ENCODE measurements around the gene SYK.
A peak's percentile ranks its signal among the peaks of the same experiment; 100 is the strongest.

The SYK gene

GRCh38 chr9:90851444-90851843 lies 49.8 kb downstream of the SYK start:
- no peak for DNase-seq (ENCODE audit: low read depth)

DNA sequence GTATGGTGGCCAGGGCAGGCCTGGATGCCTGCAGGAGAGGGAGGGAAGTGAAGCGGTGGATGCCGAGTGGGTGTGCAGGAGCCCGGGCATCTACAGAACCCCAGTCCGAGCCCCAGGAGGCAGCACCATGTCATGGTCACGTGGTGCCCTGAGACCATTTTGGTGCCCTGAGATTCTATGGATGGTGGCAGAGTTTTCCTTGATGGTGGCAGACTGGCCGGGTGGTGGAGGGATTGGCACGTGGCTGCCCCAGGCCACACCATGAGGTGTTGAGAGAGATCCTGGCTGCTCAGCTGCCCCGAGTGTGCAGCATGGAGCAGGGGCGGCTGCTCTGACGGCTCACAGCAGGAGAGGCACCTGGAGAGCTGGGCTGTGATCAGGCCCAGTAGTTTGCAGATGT lies 52.3 kb downstream of the SYK start:
- no peak for DNase-seq (ENCODE audit: low read depth)

DNA sequence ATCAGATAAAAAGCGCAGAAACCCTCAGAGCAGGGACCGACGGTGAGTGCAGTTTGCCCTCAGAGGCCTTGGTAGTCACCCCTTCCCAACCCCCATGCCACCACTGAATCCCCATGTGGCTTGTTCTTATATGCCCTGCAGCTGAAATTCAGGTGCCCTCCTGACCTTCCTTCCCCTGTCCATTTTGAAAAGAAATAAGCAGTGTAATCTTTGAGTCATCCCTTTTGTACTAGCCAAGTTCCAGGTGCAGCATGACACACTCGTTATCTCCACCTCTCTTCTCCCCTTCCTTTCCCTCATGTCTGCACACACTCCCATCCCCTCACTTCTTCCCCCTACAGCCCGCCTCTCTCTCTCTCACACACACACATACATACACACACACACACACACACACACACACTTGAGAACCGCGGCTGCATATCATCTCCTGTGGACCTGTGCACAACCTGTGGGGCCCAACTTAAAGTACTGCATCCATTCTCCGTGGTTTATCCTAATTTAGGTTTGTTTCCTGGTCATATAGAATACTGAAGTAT lies 53.1 kb downstream of the SYK start:
- no peak for DNase-seq (ENCODE audit: low read depth)

DNA sequence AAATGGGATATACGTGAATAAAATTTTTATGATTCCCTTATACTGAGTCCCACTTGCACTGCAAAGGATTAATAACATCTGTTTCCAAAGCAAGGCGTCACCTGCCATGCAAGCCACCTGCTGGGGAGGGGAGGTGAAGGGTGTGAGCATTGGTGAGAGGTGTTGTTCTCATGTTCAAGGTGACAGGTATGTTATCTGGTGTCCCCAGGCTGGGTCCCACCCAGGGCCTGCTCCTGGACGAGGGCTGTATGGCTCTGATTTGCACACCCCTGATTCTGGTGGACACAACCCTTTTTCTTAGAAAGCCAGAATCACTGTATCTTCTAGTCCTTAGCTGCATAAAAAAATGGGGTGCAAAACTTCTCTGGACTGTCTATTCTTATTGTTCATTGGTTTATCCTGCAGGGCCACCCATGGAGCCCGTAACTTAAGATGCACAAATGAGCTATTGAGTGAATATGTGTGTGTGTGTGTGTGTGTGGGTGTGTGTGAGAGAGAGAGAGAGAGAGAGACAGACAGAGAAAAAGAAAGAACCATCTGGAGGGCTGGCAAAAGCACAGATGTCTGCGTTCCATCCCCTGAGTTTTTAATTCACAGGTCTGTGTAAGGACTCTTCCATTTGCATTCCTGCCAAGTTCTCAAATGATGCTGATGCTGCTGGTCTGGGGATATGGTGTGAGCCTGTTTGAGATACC lies 53.7 kb downstream of the SYK start:
- no peak for DNase-seq (ENCODE audit: low read depth)

DNA sequence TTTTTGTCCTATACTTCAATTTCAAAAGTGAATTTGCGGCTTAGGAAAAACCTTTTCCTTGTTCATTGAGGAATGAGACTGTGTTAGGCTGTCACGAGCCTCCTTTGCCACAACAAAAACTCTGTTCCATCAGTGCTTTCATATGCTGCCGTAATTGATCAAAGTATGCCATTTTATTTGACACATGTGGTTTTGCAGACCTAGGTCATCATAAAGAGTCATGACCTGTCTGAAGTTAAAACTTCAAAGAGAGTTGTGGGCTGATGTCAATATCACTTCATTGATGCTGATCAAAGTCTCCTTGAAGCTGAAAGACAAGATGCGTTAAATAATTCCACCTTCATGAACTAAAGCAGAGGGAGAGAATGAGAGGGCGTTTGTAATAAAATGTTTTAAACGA lies 55.5 kb downstream of the SYK start:
- DNase-seq (ENCODE audit: low read depth): no peak

DNA sequence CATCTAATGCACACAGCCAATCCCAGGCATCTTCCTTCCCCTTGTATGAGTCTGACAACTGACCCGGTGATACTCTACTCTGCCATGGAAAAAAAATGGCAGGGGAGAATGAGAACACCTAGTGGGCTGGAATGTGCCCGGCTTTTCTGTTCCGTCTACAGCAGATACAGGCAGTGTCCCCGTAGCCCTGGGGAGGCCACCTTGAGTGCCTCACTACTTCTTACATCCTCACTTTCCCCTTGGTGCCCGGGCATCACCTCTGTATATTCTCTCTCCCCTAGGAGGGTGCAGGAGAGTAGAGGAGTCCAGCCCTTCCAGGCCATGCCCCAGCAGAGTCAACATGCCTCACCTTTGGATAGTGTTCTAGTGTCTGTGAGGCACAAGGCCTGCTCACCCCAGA lies 56.2 kb downstream of the SYK start:
- DNase-seq (ENCODE audit: low read depth): no peak

GRCh38 chr9:90858457-90858901 lies 56.9 kb downstream of the SYK start:
- DNase-seq (ENCODE audit: low read depth): no peak

DNA sequence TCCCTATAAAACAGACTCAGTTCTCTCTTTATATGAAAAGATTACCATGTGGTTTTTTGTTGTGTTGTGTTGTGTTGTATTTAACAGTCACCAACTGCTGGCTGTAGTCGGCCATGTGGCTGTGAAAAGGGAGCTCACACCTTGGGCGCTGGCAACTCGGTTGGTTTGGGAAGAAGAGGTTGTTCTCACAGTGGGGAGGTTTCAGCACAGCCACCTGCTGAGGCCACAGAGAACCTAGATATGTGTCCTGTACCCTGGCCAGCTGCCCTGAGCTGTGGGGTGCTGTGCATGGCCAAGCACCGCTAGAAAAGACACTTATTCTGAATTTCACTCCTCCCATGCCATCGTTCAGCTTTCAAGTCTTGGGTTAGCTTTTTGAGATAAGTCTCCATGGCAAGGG lies 58.8 kb downstream of the SYK start:
- DNase-seq (ENCODE audit: low read depth): no peak

GRCh38 chr9:90860826-90861225 lies 59.2 kb downstream of the SYK start:
- no peak for DNase-seq (ENCODE audit: low read depth)

DNA sequence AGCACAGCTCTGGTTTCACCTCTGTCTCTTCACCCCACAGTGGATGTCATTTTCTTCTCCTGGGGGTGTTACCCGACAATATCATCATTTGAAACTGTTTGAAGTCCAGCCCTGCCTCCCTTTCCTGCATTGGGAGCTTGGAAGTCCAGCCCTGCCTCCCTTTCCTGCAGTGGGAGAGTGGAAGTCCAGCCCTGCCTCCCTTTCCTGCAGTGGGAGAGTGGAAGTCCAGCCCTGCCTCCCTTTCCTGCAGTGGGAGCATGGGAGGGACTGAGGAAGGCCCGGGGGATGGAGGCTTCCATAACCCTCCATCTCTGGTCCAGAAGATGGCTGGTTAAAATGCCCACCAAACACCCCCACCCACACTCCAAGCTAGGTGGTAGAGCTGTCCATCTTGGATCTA lies 59.8 kb downstream of the SYK start:
- DNase-seq (ENCODE audit: low read depth): no peak

DNA sequence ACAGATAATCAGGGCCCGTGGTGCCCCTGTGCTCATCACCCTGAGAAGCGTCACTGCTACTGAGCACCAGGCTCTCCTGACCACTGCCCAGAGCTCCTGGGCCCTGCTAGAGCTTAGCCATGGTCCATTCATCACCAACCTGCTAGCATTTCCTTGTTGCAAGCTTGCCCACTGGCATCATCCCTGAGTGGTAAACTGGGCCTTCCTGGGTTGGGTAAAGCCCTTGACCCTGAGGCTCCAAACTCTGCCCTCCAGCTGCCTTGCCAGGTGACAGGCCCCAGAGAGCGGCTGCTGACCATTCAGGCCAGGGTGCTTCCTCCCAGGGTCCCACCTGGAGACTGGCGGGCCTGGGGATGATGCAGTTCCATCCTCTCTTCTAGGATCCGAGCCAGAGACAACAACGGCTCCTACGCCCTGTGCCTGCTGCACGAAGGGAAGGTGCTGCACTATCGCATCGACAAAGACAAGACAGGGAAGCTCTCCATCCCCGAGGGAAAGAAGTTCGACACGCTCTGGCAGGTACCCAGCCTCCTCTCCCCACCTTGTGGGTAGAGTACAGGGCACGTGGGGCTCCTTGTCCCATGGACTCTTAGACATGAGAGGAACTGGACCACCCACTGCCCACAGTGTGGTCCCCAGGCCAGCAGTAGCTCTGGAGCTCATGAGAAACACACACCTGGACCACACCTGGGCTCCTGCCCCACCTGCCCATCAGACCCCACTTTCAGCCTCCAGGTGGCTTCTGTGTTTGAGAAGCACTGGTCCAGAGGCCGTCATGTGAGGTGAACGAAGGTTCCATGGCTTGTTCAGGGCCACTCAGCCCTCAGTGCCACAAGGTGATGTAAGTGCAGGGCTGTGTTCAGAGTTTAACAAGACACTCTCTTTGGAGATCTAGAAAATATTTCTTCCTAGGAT lies 60.5 kb downstream of the SYK start:
- DNase-seq (ENCODE audit: low read depth): no peak

- DNase-seq (ENCODE audit: low read depth): no peak
Observed at GRCh38 chr9:90864779-90865178, 63.2 kb downstream of the SYK start.

DNA sequence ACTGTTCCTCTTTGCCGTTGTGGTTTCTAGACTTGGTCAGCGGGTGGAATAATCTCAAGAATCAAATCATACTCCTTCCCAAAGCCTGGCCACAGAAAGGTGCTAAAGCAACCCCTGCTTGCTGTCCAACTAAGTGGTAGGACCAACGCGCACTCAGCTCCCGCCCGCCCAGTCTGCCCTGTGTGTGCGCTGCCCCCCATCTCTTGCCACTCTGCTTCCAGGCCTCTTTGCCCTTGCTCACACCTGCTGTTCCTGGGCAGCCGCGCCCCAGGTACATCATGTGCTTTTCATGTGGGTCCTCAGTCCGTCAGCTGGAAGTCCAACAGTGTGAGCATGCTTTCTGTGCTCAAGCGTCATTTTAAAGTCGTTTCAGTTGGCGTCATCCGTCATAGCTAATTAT lies 65.5 kb downstream of the SYK start:
- no peak for DNase-seq (ENCODE audit: low read depth)

DNA sequence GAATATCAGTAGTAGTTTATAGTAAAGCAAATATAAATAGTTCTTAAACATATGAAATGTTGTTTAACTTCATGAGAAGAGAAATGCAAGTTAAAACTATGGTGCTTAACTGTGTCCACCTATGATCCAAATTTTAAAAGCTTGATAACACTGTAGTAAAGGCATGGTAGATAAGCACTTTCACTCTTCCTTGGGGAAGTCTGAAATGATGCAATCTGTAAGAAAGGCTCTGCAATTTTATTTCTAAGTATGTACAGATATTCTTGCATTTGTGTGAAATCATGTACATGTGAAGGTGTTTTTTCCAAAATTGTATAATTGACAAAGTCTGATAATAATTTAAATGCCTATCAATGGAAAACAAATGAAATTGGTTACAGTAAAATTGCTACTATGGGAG lies 66.9 kb downstream of the SYK start:
- no peak for DNase-seq (ENCODE audit: low read depth)

DNA sequence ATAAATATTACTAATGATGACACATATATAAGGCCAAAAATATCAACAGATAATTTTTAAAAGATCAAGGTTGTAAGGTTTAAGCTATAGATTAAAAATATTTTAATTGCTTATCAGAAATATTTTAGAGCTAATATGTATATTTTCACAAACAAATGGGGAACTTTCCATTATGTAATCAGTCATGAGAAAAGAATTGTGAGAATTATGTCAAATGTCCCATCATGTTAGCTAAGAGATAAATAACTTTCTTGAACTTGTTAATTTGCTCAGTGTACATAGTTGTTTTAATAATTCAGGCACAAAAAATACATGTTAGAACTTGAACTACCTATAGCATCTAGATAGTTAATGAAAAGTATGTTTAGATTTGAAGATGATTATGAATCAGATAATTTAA lies 67.7 kb downstream of the SYK start:
- no peak for DNase-seq (ENCODE audit: low read depth)

DNA sequence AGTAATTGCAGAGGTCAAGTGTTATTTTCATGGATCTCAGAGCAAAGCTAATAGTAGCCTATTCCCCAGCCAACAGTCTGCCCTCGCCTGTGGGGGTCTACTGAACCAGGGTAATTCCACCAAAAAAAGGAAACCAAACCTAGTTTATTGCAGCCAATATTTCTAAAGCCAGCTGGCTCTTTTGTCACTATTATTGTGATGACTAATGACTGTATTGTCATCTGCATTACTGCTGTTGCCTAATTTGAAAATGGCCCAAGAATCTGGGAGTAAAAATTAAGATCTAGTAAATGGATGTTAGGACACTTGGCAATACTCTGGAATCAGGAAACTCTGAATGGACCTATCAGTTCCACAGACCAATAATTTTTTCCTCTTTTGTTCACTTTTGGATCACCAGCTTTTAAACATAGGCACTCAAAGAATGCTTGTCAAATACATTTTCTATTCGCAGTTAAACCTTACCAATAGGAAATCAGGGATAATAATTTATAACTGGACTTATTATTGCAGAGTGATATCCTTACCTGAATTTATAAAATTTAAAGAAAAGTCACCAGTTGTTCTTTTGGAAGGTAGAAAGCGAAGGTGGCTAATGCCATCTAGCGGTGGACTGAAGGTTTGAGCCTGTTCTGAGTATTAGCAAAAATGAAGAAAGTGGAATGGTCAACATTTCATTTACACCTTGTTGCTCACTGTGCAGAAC lies 69.2 kb downstream of the SYK start:
- DNase-seq (ENCODE audit: low read depth): peak; percentile 24

- no peak for DNase-seq (ENCODE audit: low read depth)
Observed at GRCh38 chr9:90871327-90871935, 69.8 kb downstream of the SYK start.

GRCh38 chr9:90872835-90873294 lies 71.2 kb downstream of the SYK start:
- no peak for DNase-seq (ENCODE audit: low read depth)

DNA sequence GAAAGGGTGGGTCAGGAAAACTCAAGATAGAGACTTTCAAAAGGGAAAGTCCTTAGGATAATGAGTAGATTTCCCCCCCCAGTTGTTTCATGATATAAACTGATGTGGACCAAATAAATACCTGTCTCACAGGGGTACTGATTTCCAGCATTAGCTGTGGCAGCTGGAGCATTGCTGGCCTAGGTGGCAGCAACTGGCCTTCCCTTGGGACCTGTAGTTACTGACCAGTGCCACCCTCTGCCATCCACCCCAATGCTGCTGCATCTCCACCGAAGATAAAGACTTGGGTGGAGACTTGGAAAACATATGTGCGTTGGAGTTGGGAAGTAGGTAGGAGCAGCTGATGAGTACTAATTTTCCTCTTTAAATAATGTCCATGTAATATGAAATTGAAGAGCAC lies 71.8 kb downstream of the SYK start:
- DNase-seq (ENCODE audit: low read depth): no peak

DNA sequence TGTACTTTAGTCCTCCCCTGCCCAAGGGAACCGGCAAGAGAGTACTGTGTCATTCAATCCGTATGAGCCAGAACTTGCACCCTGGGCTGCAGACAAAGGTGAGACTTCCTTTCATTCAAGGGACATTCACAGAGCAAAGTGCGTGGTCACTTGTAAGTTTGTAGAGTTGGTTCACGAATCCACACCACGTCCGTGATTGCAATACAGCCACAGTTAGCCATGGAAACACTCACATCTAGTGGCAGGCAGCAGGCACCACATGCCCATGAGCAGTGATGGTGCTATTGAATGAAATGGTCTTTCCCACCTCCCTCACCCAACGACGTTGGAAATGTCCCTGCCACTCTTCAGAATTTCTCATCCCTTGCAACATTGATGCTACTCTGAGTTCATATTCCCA lies 72.6 kb downstream of the SYK start:
- DNase-seq (ENCODE audit: low read depth): no peak

GRCh38 chr9:90878562-90878961 lies 76.9 kb downstream of the SYK start:
- DNase-seq (ENCODE audit: low read depth): no peak

DNA sequence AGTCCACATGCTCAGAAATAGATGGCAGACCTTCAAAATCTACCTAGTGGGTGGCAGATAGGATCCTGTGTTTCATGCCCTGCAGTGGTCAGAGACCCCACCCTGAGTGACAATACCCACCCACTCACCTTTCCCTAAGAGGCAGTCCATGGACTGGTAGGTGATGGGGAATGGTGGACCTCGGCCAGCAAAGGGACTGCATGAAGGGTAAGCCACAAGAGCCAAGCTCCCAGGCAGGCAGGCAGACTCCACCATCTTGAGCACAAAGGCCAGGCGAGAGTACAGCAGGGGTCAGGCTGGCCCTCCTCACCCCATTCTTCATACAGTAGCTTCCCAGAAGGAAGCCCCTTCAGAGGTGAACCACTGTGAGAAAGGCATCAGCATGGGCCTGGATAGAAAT lies 78.4 kb downstream of the SYK start:
- DNase-seq (ENCODE audit: low read depth): no peak

Measured in stimulated activated CD4-positive, alpha-beta T cell treated with anti-CD3 and anti-CD28 coated beads, Interleukin-2, amount 100 ng/mL, for 4 hours (primary cell).